Colon (tissue), 2 donors: ENCODE results near the gene CBX4.

Experiments
- FAIRE-seq: peaks from 2 replicates; lab custom pipeline; 2012; peaks lifted over from hg19 to GRCh38; lab: Jason Lieb, UNC
- donor health status: control.
- donor health status: control.

Gene CBX4

DNA sequence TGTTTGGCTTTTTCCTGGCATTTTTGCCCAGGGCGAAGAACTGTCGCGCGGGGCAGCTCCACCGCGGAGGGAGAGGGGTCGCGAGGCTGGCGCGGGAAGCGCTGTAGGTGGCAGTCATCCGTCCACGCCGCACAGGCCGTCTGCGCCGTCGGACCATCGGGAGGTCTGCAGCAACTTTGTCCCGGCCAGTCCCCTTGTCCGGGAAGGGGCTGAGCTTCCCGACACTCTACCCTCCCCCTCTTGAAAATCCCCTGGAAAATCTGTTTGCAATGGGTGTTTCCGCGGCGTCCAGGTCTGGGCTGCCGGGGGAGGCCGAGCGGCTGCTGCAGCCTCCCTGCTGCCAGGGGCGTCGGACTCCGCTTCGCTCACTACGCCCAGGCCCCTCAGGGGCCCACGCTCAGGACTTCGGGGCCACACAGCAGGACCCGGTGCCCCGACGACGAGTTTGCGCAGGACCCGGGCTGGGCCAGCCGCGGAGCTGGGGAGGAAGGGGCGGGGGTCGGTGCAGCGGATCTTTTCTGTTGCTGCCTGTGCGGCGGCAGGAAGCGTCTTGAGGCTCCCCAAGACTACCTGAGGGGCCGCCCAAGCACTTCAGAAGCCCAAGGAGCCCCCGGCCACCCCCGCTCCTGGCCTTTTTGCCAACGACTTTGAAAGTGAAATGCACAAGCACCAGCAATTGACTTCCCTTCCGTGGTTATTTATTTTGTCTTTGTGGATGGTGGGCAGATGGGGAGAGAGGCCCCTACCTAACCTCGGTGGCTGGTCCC lies 2.3 kb upstream of the CBX4 start:
- FAIRE-seq: no peak

DNA sequence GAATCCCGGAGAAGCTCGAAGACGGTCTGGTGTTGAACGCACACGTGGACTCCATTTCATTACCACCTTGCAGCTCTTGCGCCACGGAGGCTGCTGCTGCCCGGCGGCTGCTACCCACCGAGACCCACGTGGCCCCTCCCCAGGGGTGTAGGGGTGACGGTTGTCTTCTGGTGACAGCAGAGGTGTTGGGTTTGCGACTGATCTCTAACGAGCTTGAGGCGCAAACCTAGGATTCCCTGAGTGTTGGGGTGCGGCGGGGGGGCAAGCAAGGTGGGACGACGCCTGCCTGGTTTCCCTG lies 1.7 kb upstream of the CBX4 start:
- FAIRE-seq: no peak

DNA sequence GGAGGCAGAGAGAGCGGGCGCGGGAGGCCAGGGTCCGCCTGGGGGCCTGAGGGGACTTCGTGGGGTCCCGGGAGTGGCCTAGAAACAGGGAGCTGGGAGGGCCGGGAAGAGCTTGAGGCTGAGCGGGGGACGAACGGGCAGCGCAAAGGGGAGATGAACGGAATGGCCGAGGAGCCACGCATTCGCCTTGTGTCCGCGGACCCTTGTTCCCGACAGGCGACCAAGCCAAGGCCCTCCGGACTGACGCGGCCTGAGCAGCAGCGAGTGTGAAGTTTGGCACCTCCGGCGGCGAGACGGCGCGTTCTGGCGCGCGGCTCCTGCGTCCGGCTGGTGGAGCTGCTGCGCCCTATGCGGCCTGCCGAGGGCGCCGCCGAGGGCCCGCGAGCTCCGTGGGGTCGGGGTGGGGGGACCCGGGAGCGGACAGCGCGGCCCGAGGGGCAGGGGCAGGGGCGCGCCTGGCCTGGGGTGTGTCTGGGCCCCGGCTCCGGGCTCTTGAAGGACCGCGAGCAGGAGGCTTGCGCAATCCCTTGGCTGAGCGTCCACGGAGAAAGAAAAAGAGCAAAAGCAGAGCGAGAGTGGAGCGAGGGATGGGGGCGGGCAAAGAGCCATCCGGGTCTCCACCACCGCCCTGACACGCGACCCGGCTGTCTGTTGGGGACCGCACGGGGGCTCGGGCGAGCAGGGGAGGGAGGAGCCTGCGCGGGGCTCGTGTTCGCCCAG lies 1.2 kb upstream of the CBX4 start:
- FAIRE-seq: no peak

- FAIRE-seq: no peak
Measured at GRCh38 chr17:79838522-79839274, 542 bp downstream of the CBX4 start.

DNA sequence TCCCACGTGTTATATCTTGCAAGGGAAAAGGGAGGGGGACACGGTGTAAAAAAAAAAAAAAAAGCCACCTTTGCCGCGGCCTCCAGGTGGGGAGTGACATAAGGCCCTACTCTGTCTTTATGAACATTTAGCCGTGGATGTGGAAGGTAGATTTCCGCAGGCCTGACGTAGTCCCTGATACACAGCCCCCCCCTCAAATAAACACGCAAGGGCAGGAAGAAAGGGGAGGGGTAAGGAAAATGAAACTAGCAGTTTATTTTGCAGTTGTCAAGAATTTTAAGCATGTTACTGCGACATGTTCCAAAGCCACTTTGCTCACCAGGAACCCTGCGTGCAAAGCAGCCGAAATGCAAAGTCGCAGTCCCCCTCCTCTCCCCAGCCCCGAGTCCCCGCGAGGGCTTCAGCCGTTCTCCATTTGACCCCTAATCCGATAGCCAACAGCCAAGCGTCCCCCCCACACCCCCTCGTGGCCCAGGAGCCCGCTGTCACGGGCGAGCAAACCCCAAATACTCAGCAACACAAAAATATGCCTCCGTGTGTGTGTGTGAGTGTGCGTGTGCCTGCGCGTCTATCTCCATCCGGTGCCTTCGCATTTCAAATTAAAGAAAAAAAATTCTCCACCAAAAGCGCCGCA lies 1.2 kb downstream of the CBX4 start:
- FAIRE-seq: no peak

- no peak for FAIRE-seq
Measured at GRCh38 chr17:79836972-79837887, 2.0 kb downstream of the CBX4 start.

GRCh38 chr17:79836510-79836971 lies 2.7 kb downstream of the CBX4 start:
- no peak for FAIRE-seq

- FAIRE-seq: no peak
Measured at GRCh38 chr17:79835953-79836509, 3.2 kb downstream of the CBX4 start.

GRCh38 chr17:79835470-79835899 lies 3.8 kb downstream of the CBX4 start:
- no peak for FAIRE-seq

DNA sequence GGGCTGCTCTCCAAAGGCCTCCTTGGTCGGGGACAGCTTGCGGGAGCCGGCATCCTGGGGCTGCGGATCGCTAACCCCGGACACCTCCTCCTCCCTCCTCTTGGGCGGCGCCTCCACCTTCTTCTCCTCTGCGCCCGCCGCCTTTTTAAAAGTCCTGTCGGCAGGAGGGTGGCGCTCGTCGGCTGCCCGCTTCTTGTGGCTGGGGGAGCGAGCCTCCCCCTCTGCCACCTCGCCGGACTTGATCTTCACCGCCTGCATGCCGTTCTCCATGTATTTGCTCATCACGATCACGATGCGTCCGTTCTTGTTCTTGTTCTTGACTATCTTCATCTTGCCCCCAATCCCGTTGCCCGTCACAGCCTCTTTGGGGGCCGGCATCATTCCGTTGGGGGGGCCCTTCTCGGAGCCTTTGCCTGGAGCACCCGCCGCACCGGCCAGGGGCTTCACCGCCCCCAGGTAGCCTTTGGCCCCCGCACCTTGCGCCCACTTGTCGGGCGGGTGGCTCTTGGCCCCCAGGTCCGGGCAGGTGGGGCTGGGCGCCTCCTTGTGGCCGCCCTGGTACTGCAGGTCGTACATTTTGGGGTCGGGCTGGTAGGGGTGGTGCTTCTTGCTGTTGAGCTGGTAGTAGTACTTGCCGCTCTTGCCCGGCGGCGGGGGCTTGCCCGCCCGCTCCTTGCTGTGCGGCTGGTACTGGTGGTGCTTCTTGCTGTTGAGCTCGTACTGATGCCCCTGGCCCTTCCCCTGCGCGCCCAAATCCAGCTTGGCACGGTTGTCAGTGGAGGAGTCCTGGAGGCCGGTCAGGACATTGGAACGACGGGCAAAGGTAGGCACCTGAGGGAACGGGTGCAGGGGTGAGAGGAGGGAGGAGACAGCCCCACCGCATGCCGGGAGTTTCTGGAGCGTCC lies 4.4 kb downstream of the CBX4 start:
- FAIRE-seq: no peak

DNA sequence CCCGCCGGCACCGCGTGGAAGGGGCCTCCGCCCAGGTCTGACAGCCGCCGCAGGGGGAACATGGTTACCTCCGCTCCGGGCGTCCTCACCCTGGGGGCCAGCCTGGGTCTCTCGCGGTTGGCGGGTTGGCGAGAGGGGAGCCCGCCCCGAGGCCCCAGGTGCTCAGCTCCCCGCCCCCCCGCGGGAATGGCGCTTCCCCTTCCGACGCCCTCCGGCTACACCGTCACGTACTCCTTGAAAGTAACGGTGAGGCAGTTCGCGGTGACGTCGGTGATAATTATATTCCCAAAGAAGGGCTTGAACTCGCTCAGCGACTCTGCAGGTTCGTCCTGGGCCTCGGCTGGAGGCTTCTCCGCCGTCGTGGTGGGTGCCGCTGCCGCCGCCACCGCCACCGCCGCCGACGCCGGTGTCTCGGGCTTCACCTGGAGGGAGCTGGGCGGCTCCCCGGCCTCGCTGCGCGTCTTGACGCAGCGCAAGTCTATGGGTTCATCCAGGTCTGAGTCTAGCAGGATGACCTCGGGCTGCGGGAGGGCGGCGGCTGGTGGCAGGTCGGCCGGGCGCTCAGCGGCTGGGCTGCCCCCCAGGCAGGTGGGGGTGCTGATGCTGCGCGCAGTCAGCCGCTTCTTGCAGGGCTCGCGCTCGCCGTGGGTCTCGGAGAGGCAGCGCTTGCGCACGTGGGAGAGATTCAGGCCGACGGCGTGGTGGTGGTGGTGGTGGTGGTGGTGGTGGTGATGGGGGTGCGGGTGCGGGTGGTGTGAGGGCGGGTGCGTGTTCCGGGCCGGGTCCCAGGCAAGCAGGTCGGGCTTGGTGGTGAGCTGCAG lies 5.3 kb downstream of the CBX4 start:
- no peak for FAIRE-seq

DNA sequence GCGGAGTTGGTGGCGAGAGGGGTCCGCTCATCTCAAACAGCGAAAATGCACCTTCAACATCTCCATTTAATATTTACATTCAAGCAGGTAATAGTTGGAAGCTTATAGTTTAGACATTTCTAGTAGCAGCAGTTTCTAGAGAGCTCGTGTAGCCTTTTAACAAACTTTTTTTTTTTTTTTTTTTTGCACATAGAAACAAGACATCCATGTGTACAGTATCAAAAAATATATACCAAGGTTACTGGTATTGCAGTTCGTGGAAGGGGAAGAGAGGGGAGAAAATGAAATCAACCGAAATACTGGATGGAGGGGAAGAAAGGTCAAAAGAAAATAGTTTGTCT lies 6.2 kb downstream of the CBX4 start:
- FAIRE-seq: no peak

DNA sequence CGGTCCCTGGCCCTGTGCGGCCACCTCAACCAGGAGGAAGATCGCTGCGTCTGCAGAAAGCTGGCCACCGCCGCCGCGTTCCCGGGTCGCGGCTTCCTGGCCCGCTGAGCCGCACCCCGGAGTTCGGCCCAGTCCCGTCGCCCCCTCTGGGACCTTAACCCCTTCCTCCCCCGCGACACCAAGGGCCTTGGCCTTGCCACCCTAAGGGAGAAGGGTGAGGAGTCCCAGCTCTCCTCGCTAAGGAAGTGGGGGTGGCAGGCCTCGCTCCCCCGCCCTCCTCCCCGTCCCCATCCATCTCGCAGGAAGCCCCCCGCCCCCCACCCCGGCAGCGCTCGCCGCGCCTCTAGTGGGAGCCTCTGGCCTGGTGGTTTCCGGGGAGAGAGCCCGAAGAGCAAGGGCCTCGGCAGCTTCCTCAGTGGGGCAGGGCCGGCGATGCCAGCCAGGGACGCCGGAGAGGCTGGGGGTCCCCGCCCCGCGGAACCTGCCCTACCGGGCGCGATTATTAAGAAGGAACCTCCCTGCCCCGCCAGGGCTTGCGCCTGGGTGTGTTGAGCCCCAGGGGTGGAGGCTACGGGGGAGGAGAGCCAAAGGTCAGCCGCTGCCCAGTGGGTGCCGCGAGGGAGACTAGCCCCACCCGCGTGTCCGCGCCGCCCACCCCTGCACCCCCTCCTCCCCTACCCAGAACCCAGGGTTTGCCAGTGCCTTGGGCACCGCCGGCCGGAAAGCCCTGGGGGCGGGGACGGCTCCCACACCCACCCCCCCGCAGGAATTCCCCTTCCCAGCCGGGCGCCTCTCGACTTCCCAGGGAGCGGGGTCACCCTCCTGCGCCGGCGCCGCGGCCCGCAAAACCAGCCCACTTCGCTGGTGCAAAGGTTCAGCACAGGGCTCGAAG lies 6.8 kb downstream of the CBX4 start:
- FAIRE-seq: no peak

DNA sequence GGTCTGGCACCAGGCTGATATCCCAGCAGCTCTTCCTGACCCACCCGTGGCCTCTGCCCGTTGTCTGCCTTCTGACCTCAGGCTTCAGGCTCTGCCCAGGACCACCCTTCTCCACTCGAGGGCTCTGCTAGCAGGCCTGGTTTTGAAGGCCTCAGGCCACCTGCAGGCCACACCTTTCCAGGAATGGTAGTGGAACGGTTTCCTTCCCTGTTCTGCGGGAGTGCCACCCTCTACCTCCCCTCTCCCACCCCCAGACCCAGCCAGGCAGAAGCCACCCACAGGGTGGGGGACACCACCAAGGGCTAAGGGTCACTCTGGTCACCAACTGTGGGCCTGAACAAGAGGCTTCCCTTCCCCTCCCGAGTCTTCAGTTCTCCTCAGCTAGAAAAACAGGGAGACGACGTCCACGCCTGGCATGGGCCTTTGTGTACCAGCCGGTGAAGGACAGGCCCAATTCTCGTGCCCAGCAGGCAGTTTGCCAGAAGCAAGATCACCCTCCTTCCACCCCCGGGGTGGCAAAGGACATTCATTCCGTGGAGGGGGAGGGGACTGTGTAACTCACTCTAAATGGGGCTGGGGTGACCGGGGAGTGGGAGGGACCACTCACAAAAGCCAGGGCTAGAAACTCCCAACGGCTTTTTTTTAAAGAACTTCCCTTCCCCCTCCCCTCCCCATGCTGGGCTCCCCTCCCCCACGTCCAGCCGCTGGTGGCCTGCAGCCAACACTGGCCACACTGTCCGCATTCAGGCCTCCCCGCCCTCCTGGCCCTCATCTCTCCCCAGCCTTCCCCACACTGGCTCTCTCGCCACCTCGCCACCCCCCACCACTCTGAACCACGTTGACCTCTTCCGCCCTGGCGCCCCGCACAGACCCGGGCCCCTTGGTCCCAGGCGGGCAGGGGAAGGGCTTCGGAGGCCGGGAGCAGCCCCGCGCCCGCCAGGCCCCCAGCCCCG lies 7.7 kb downstream of the CBX4 start:
- no peak for FAIRE-seq

- FAIRE-seq: no peak
Measured at GRCh38 chr17:79830763-79831264, 8.4 kb downstream of the CBX4 start.

GRCh38 chr17:79830303-79830702 lies 8.9 kb downstream of the CBX4 start:
- no peak for FAIRE-seq

DNA sequence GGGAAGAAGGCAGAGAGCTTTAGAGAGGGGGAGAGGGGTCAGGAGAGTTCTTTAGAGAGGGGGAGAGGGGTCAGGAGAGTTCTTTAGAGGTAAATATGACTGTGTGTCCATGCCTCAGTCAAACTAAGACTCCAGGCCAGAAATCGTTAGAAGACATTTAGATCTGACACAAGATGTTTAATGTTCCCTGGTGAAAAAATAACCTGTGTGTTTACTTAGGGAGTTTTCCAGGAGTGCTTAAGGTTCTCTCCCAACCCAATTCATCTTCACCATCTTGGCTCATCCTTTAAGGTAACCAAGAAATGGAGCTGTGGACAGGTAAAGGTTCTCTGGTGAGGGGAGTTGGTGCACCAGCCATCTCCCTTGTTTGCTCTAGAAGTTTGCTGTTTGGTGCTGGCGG lies 9.8 kb downstream of the CBX4 start:
- FAIRE-seq: no peak
